ENCODE results near the gene ORC2. TPM values are rescaled to one million over a fixed set of nuclear protein-coding genes. Genes with fewer than 3 reads are reported as not detected.

Gene ORC2
- total and polyA plus RNA-seq, 10 of the 15 experiments (the other 5 are each of a cell fraction or from before 2014, with no cell fraction given), result 6.1 to 36.9 (median 17.6) TPM

- TF ChIP-seq GATAD2B (conservative IDR thresholded peaks at IDR 0.05; ENCODE audit: low read depth), result peak; percentile 31
- TF ChIP-seq FOXK2 (IDR thresholded peaks at IDR 0.05), result 0 out of 2 replicates have a peak, but pooled peaks have one; percentile 49
- TF ChIP-seq SPI1 (IDR thresholded peaks at IDR 0.05; ENCODE audit: borderline replicate concordance, insufficient read depth, low read depth, low read length), result no peak
- TF ChIP-seq MEF2A (IDR thresholded peaks at IDR 0.05; ENCODE audit: insufficient read depth, low read depth, low read length), result 0 out of 2 replicates have a peak, but pooled peaks have one; percentile 5
- no peak for TF ChIP-seq NFIC (IDR thresholded peaks at IDR 0.05; ENCODE audit: low read depth, low read length)
- no peak for TF ChIP-seq ZZZ3 (IDR thresholded peaks at IDR 0.05; ENCODE audit: control insufficient read depth, insufficient read length, low read depth)
- no peak for TF ChIP-seq WRNIP1 (IDR thresholded peaks at IDR 0.05; ENCODE audit: borderline replicate concordance, low read depth, low read length)
- peak; percentile 32; the same call in 1 of the 2 replicates for TF ChIP-seq RUNX3 (IDR thresholded peaks at IDR 0.05; ENCODE audit: low read length)
- TF ChIP-seq FOXM1 (IDR thresholded peaks at IDR 0.05; ENCODE audit: low read depth, low read length), result no peak
- no peak for TF ChIP-seq BCL3 (IDR thresholded peaks at IDR 0.05; ENCODE audit: borderline replicate concordance, insufficient read depth, low read depth, low read length, poor library complexity, severe bottlenecking)
- peak; percentile 99 for TF ChIP-seq POLR2A (IDR thresholded peaks at IDR 0.05; ENCODE audit: low read depth, low read length)
- peak; percentile 19 for TF ChIP-seq SIX5 (IDR thresholded peaks at IDR 0.05; ENCODE audit: low read depth, low read length, severe bottlenecking)
- no peak for TF ChIP-seq JUND (IDR thresholded peaks at IDR 0.05; ENCODE audit: low read depth, low read length)
- TF ChIP-seq SIN3A (IDR thresholded peaks at IDR 0.05; ENCODE audit: low read depth, low read length), result no peak
- no peak for TF ChIP-seq CHD4 (IDR thresholded peaks at IDR 0.05)
- 0 out of 2 replicates have a peak, but pooled peaks have one; percentile 45 for TF ChIP-seq EED (IDR thresholded peaks at IDR 0.05; ENCODE audit: low read depth)
- TF ChIP-seq SUZ12 (IDR thresholded peaks at IDR 0.05; ENCODE audit: unreplicated experiment), result no peak
- TF ChIP-seq ZBTB11 (CRISPR knock-in tag; IDR thresholded peaks at IDR 0.05), result 0 out of 2 replicates have a peak, but pooled peaks have one; percentile 20
- no peak for TF ChIP-seq IRF5 (IDR thresholded peaks at IDR 0.05; ENCODE audit: borderline replicate concordance)
- no peak for TF ChIP-seq JUNB (IDR thresholded peaks at IDR 0.05)
- no peak for TF ChIP-seq ATF2 (IDR thresholded peaks at IDR 0.05; ENCODE audit: low read length)
- no peak for TF ChIP-seq SREBF2 (IDR thresholded peaks at IDR 0.05; ENCODE audit: low read length)
- no peak for TF ChIP-seq NFXL1 (IDR thresholded peaks at IDR 0.05; ENCODE audit: borderline replicate concordance)
- TF ChIP-seq TCF12 (IDR thresholded peaks at IDR 0.05; ENCODE audit: low read depth, low read length), result peak; percentile 90
Observed at GRCh38 chr2:200864176-200865034, 99.1 kb downstream of the ORC2 start, which contains the start of gene CLK1 (continued).

Measured in GM12878 (cell line).